HepG2 (cell line): ENCODE results near the gene MTX1.

Experiments
- HINFP ChIP-seq: sonication (generic); formaldehyde crosslinking; IDR thresholded peaks from 2 replicates; pipeline ENCODE4 v1.4.0; 2020; ENCODE audit warnings: low read depth, mild to moderate bottlenecking, missing genetic modification reagents
- NFRKB ChIP-seq: fragments of 450-650 bp; IDR thresholded peaks from 2 replicates; pipeline ENCODE4 v1.6.1; 2017
- ZNF260 ChIP-seq: sonication (generic); formaldehyde crosslinking; IDR thresholded peaks from 2 replicates; pipeline ENCODE4 v1.4.0; 2020; ENCODE audit warnings: missing genetic modification reagents, low read depth, mild to moderate bottlenecking, borderline replicate concordance

GRCh38 chr1:155185783-155186066 lies 22.8 kb upstream of the MTX1 start:
- TF ChIP-seq HINFP (CRISPR knock-in tag) (no peak), ZNF260 (no peak), NFRKB (no peak)
